Naive thymus-derived CD4-positive, alpha-beta T cell (primary cell): Measurements from ENCODE around the gene IL11. TPM values are rescaled to one million over a fixed set of nuclear protein-coding genes. Genes with fewer than 3 reads are reported as not detected.
"Not testable (repeated sequence)": the region's sequence is repeated elsewhere in the genome, so short reads cannot be mapped to it uniquely, and the experiment has no call there.

Experiments
- ATAC-seq: fragments of 150-1000 bp; cut with Tn5 transposase; 2 replicates; pipeline ENCODE4 v1.10.0; 2021; ENCODE audit warnings: mild to moderate bottlenecking, moderate library complexity
- CTCF ChIA-PET: fragments of 350-600 bp; sonication (Branson Sonifier 250); formaldehyde crosslinking; loops from one replicate; lab custom pipeline; 2021; ENCODE audit warnings: antibody characterized with exemption; lab: Charles Lee
- POLR2A ChIA-PET: fragments of 350-600 bp; sonication (Branson Sonifier 250); formaldehyde crosslinking; loops from one replicate; lab custom pipeline; 2021; ENCODE audit warnings: antibody characterized with exemption, inconsistent platforms; lab: Charles Lee
- DNase-seq, 9 donors: peaks; one replicate each; pipeline versions ENCODE4 v3.0.0 to v3.0.0-alpha.2; 2020 to 2022; ENCODE audit warnings: mixed read lengths in 1 of 9
- H3K27ac ChIP-seq: one replicate; pipeline ENCODE4 v1.7.0; 2013; ENCODE audit warnings: mild to moderate bottlenecking, low read depth, low read length, moderate library complexity
- H3K27me3 ChIP-seq, 2 donors: one replicate each; pipeline ENCODE4 v1.7.0; 2013; ENCODE audit warnings: low read length in 2 of 2, mild to moderate bottlenecking in 2 of 2, moderate library complexity in 2 of 2; ENCODE audit not compliant: control insufficient read depth in 2 of 2, insufficient read depth in 2 of 2
- H3K36me3 ChIP-seq, 3 experiments: 1 replicate in 2 of 3; 2 replicates in 1 of 3; pipeline ENCODE4 v1.7.0; 2013; ENCODE audit warnings: low read length in 3 of 3, mild to moderate bottlenecking in 3 of 3, moderate library complexity in 1 of 3; ENCODE audit not compliant: insufficient read depth in 3 of 3, control insufficient read depth in 2 of 3
- H3K4me1 ChIP-seq, 2 donors: one replicate each; pipeline ENCODE4 v1.7.0; 2013; ENCODE audit warnings: low read length in 2 of 2, mild to moderate bottlenecking in 2 of 2, moderate library complexity in 1 of 2; ENCODE audit not compliant: control insufficient read depth in 2 of 2, insufficient read depth in 2 of 2
- H3K4me3 ChIP-seq: 2 replicates; pipeline ENCODE4 v1.7.0; 2013; ENCODE audit warnings: mild to moderate bottlenecking, low read length
- H3K9me3 ChIP-seq, 3 experiments: 1 replicate in 2 of 3; 2 replicates in 1 of 3; pipeline ENCODE4 v1.7.0; 2013; ENCODE audit warnings: low read length in 3 of 3; ENCODE audit not compliant: control insufficient read depth in 2 of 3
- H3K27ac Mint-ChIP-seq, 9 donors: one replicate each; pipeline ENCODE4 v1.8.0; 2020 to 2022; ENCODE audit warnings: mixed read lengths in 9 of 9, mild to moderate bottlenecking in 8 of 9, moderate library complexity in 5 of 9, inconsistent platforms in 2 of 9
- H3K27me3 Mint-ChIP-seq, 5 donors: one replicate each; pipeline ENCODE4 v1.8.0; 2021 to 2022; ENCODE audit warnings: mixed read lengths in 5 of 5, mild to moderate bottlenecking in 1 of 5
- H3K36me3 Mint-ChIP-seq, 5 donors: one replicate each; pipeline ENCODE4 v1.8.0; 2020 to 2022; ENCODE audit warnings: mixed read lengths in 5 of 5, mild to moderate bottlenecking in 3 of 5, inconsistent platforms in 1 of 5
- H3K4me1 Mint-ChIP-seq, 7 donors: one replicate each; pipeline ENCODE4 v1.8.0; 2020 to 2022; ENCODE audit warnings: mixed read lengths in 7 of 7, mild to moderate bottlenecking in 3 of 7, inconsistent platforms in 1 of 7
- H3K4me3 Mint-ChIP-seq, 10 donors: one replicate each; pipeline ENCODE4 v1.8.0; 2020 to 2022; ENCODE audit warnings: mild to moderate bottlenecking in 10 of 10, mixed read lengths in 10 of 10, moderate library complexity in 6 of 10, inconsistent platforms in 2 of 10
- H3K9me3 Mint-ChIP-seq, 11 donors: one replicate each; pipeline ENCODE4 v1.8.0; 2020 to 2022; ENCODE audit warnings: mixed read lengths in 11 of 11, mild to moderate bottlenecking in 4 of 11, inconsistent platforms in 1 of 11, moderate library complexity in 1 of 11
- intact Hi-C, 2 donors: fragments of 100-400 bp; cut with micrococcal nuclease; formaldehyde crosslinking; loops; one replicate each; pipeline ENCODE4 v1.15.1; 2023
- polyA plus RNA-seq, 2 donors: library from polyadenylated mRNA; unstranded; fragments of 300-500 nt; fragmentation: Illumina TruSeq; gene quantifications; one replicate each; pipeline ENCODE4 v1.2.3, GENCODE V29; 2021
- total RNA-seq, 6 experiments: library from RNA in 5 of 6; stranded (reverse) in 5 of 6; gene quantifications; 1 replicate in 5 of 6; 2 replicates in 1 of 6; pipeline ENCODE4 v1.2.3 and lab custom pipeline; 2021 to 2026

IL11 gene
- total and polyA plus RNA-seq, 7 experiments from 2014 or later, result 0.58 to 0.69 TPM; not detected in 5

DNA sequence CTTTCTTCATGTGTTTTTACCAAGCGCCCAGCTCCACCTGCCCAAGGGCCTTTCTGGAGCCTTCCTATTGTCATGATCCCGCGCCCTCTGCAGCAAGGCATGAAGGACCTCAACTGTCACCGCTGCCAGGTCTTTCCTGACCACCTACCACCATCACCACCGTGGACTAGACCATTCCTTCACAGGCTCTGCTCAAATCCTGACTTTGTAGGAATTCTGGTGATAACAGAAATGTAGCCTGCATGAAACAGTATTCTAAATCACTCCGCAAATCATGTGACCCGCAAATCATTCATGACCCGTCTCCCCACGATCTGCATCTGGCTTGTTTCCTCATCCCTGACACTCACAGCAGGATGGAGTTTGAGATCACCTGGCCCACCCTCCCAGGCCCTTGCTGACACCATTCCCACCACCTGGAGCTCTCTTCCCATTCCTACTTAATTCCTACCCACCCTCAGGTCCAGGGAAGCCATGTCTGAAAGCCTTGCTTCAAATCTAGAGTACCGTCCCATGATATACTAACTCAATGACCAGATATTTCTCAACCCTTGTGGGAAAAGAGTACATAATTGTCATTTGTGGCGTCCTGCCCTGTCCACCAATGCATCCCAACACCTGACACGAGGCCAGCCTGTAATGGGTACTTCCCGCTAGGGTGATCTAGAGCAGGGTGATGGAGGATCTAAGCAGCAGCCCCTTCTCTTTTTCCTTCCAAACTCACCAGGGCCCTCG is 36.0 kb upstream of the IL11 start:
- DNase-seq, result no peak
- Histone ChIP-seq H3K4me3 (peak overlapping the region; percentile 89), H3K9me3 (peaks cover 0 to 9% (median 0%) of the 10 kb centered on the region in 3 experiments), H3K27ac (peak overlapping the region; percentile 96), H3K4me1 (peaks cover 17 to 24% of the 10 kb centered on the region in 2 donors), H3K36me3 (peaks cover 0 to 40% (median 2%) of the 10 kb centered on the region in 3 experiments), H3K27me3 (no peaks in the 10 kb centered on the region)
- Mint-ChIP-seq H3K27me3 (peaks cover 0 to 5% (median 0%) of the 10 kb centered on the region in 5 donors), H3K4me1 (peaks cover 21 to 36% (median 29%) of the 10 kb centered on the region in 7 donors), H3K27ac (peak overlapping the region; percentile 37 to 100 (median 77)), H3K9me3 (peaks cover 0 to 14% (median 3%) of the 10 kb centered on the region in 11 donors), H3K4me3 (peak overlapping the region; percentile 82 to 97 (median 89)), H3K36me3 (peaks cover 0 to 44% (median 18%) of the 10 kb centered on the region in 5 donors)
- intact Hi-C loops, result loop anchor here (5.0 kb wide), 4 partner anchors 104 to 344 kb away; partner anchors contain the start of gene RDH13 (in 1 of the 2)
- ATAC-seq, result no peak
- ChIA-PET CTCF (interaction anchor here (0.8 to 1.2 kb wide), 2 partner anchors 98 to 265 kb away, joined by 5 to 7 read pairs; no protein-coding TSS in a partner anchor), POLR2A (interaction anchor here (0.8 to 5.3 kb wide), 7 partner anchors 12 to 105 kb away, joined by 3 to 82 read pairs (median 5); partner anchors contain the start of genes ISOC2, RPL28, TMEM238 and ZNF628)

DNA sequence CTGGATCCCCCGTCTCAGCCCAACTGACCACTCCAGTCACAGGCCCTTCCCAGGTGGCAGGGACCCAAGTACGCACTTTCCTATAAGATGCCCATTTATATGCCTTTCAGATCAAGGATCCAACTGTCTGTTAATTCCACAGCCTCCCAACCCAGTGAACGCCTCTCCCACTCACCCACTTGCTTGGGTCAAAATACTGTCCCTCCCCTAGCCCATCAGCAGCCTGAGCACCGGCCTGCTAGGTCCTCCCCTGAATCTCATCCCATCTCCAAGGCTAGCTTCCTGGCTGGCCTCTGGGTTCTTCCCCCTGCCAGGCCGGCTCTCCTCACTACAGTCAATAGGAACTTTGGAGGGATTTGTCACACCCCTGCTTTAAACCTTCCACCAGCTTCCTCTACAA is 35.4 kb upstream of the IL11 start:
- Mint-ChIP-seq H3K27me3 (peaks cover 0 to 3% (median 0%) of the 10 kb centered on the region in 5 donors), H3K4me3 (peak overlapping the region in 9 of 10 donors; percentile 60 to 95 (median 87)), H3K4me1 (peaks cover 21 to 36% (median 29%) of the 10 kb centered on the region in 7 donors), H3K36me3 (peaks cover 0 to 45% (median 18%) of the 10 kb centered on the region in 5 donors), H3K27ac (peak overlapping the region in 8 of 9 donors; percentile 11 to 100 (median 76)), H3K9me3 (peaks cover 0 to 13% (median 2%) of the 10 kb centered on the region in 11 donors)
- intact Hi-C loops, result loop anchor here (5.0 kb wide), 4 partner anchors 103 to 343 kb away; partner anchors contain the start of gene RDH13 (in 1 of the 2)
- ChIA-PET CTCF (interaction anchor here (0.6 to 1.2 kb wide), 3 partner anchors 98 to 264 kb away, joined by 3 to 7 read pairs (median 5); no protein-coding TSS in a partner anchor), POLR2A (interaction anchor here (0.8 to 5.3 kb wide), 5 partner anchors 11 to 104 kb away, joined by 3 to 82 read pairs (median 5); partner anchors contain the start of genes RPL28 and ZNF628)
- ATAC-seq, result no peak
- peaks cover 17 to 24% of the 10 kb centered on the region in 2 donors for H3K4me1 ChIP-seq
- peaks cover 0 to 9% (median 0%) of the 10 kb centered on the region in 3 experiments for H3K9me3 ChIP-seq
- H3K36me3 ChIP-seq, result peaks cover 0 to 45% (median 2%) of the 10 kb centered on the region in 3 experiments
- H3K27ac ChIP-seq, result no peak overlapping the region
- no peaks in the 10 kb centered on the region for H3K27me3 ChIP-seq
- H3K4me3 ChIP-seq, result no peak overlapping the region
- DNase-seq, result no peak

GRCh38 chr19:55402509-55402908 is 32.2 kb upstream of the IL11 start:
- no peak overlapping the region for H3K4me3 Mint-ChIP-seq
- peaks cover 0 to 49% (median 2%) of the 10 kb centered on the region in 3 experiments for H3K36me3 ChIP-seq
- CTCF ChIA-PET, result interaction anchor here (0.7 kb wide), 1 partner anchor 199 kb away, joined by 4 read pairs; no protein-coding TSS in a partner anchor
- peaks cover 13 to 51% (median 20%) of the 10 kb centered on the region in 7 donors for H3K4me1 Mint-ChIP-seq
- POLR2A ChIA-PET, result interaction anchor here (0.7 to 1.0 kb wide), 3 partner anchors 9 to 165 kb away, joined by 3 read pairs; no protein-coding TSS in a partner anchor
- H3K9me3 ChIP-seq, result no peaks in the 10 kb centered on the region
- H3K9me3 Mint-ChIP-seq, result no peaks in the 10 kb centered on the region
- H3K4me1 ChIP-seq, result peaks cover 12 to 17% of the 10 kb centered on the region in 2 donors
- ATAC-seq (no peak), DNase-seq (no peak)
- H3K36me3 Mint-ChIP-seq, result peaks cover 0 to 30% (median 18%) of the 10 kb centered on the region in 5 donors
- no peak overlapping the region for H3K4me3 ChIP-seq
- H3K27me3 Mint-ChIP-seq, result no peaks in the 10 kb centered on the region
- no peak overlapping the region for H3K27ac ChIP-seq
- no peaks in the 10 kb centered on the region for H3K27me3 ChIP-seq
- intact Hi-C loops, result no loop called here
- H3K27ac Mint-ChIP-seq, result no peak overlapping the region

DNA sequence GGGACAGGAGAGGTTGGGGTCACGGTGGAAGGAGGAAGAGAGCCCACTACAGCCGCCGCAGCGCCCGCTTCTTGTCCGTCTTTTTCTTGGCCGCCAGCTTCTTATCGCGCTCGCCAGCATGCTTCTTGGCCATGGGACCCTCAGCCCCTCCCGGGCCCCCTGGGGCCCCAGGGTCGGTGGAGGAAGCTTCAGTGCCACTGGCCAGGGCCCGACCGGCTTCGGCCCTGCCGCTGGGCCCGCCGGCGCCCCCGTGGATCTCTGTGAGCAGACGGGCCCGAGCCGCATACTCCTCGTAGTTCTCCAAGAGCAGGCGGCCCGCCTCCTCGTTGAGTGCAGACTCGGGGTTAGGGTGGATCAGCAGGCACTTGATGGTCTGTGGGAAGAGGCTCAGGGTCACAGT is 31.1 kb upstream of the IL11 start:
- H3K36me3 Mint-ChIP-seq, result peaks cover 0 to 27% (median 16%) of the 10 kb centered on the region in 5 donors
- H3K9me3 Mint-ChIP-seq, intact Hi-C loops, DNase-seq, H3K27ac ChIP-seq, POLR2A ChIA-PET, H3K9me3 ChIP-seq, H3K4me3 Mint-ChIP-seq, ATAC-seq, H3K27me3 ChIP-seq, H3K27ac Mint-ChIP-seq, H3K4me3 ChIP-seq, H3K27me3 Mint-ChIP-seq: not testable (repeated sequence)
- CTCF ChIA-PET, result interaction anchor here (0.6 to 1.2 kb wide), 2 partner anchors 11 to 313 kb away, joined by 3 to 9 read pairs; no protein-coding TSS in a partner anchor
- peaks cover 0 to 49% (median 2%) of the 10 kb centered on the region in 3 experiments for H3K36me3 ChIP-seq
- peaks cover 6 to 11% of the 10 kb centered on the region in 2 donors for H3K4me1 ChIP-seq
- H3K4me1 Mint-ChIP-seq, result peaks cover 10 to 50% (median 15%) of the 10 kb centered on the region in 7 donors

DNA sequence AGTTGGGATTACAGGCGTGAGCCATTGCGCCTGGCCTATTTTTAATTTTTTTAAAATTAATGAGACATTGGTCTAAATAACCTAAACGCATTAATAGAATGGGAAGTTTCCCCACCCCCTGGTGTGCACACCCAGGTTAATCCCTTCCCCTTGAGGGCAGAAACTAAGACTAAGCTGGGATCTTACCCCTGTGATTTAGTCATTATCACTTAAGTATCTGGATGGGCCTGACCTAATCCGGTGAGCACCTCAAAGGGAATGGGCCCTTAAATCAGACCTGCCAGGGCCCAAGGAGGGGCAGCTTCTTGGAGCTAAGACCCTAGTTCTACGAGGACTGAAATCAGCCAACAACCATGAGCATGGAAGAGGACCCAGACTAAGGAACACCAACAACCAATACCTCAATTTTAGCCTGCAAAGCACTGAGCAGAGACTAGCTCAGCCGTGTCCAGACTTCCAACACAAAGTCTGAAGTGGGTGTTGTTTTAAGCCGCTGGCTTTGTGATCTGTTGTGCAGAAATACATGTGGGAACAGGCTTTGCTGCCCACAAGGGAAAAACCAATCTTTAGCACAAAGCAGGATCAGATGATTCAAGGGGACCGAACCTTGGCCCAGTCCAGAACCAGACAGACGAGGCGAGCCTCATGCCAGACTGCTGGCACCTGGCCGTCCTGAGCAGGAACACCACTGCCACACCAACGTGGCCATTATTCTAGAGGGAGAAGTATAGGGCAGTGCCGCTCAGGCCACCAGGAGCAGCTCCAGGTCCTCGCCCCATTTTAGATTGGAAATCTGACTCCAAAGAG is 30.2 kb upstream of the IL11 start:
- Histone ChIP-seq H3K4me3 (no peak overlapping the region), H3K36me3 (peaks cover 0 to 42% (median 2%) of the 10 kb centered on the region in 3 experiments), H3K27ac (no peak overlapping the region), H3K27me3 (no peaks in the 10 kb centered on the region), H3K4me1 (peaks cover 0 to 2% of the 10 kb centered on the region in 2 donors), H3K9me3 (no peaks in the 10 kb centered on the region)
- ChIA-PET CTCF (interaction anchor here (1.2 kb wide), 1 partner anchor 10 kb away, joined by 3 read pairs; no protein-coding TSS in a partner anchor), POLR2A (interaction anchor here (0.6 kb wide), 1 partner anchor 59 kb away, joined by 3 read pairs; no protein-coding TSS in a partner anchor)
- Mint-ChIP-seq H3K36me3 (peaks cover 0 to 20% (median 10%) of the 10 kb centered on the region in 5 donors), H3K4me3 (no peak overlapping the region), H3K27me3 (no peaks in the 10 kb centered on the region), H3K4me1 (peaks cover 1 to 41% (median 6%) of the 10 kb centered on the region in 7 donors), H3K9me3 (no peaks in the 10 kb centered on the region), H3K27ac (peak overlapping the region in 1 of 9 donors; percentile 38)
- no peak for DNase-seq
- ATAC-seq, result no peak
- intact Hi-C loops, result no loop called here
